K562 (cell line): ENCODE results near the gene NGDN. TPM values are rescaled to one million over a fixed set of nuclear protein-coding genes. Genes with fewer than 3 reads are reported as not detected.

Experiments used
- CBFA2T3 ChIP-seq: fragments of 450-650 bp; IDR thresholded peaks from 2 replicates; pipeline ENCODE4 v1.6.1; 2017
- CCNT2 ChIP-seq: IDR thresholded peaks from 2 replicates; pipeline ENCODE4 v1.6.1; 2011; ENCODE audit warnings: borderline replicate concordance, low read depth, mild to moderate bottlenecking, moderate library complexity, mixed read lengths, low read length; ENCODE audit not compliant: insufficient read length; ENCODE audit errors: extremely low read depth
- COPS2 ChIP-seq: fragments of 450-650 bp; conservative IDR thresholded peaks from 2 replicates; pipeline ENCODE4 v1.6.1; 2016; ENCODE audit warnings: mild to moderate bottlenecking, moderate library complexity
- ETV1 ChIP-seq: fragments of 450-650 bp; conservative IDR thresholded peaks from 2 replicates; pipeline ENCODE4 v1.6.1; 2016; ENCODE audit warnings: missing genetic modification characterization, control low read depth, low read depth, missing compliant biosample characterization
- ETV5 ChIP-seq: sonication (generic); formaldehyde crosslinking; IDR thresholded peaks from 2 replicates; pipeline ENCODE4 v1.4.0; 2020; ENCODE audit warnings: low read depth, mild to moderate bottlenecking, missing genetic modification reagents
- FOSL1 ChIP-seq: fragments of 200-800 bp; sonication (Bioruptor generic); conservative IDR thresholded peaks from 2 replicates; pipeline ENCODE4 v1.6.1; 2016; ENCODE audit warnings: missing genetic modification characterization, missing compliant biosample characterization
- FOXK1 ChIP-seq: sonication (generic); formaldehyde crosslinking; IDR thresholded peaks from 2 replicates; pipeline ENCODE4 v1.8.0; 2022; ENCODE audit warnings: missing genetic modification reagents, mild to moderate bottlenecking, borderline replicate concordance
- GABPA ChIP-seq: fragments of 200-800 bp; sonication (Bioruptor generic); conservative IDR thresholded peaks from 2 replicates; pipeline ENCODE4 v1.6.1; 2016; ENCODE audit warnings: low read depth, missing genetic modification characterization, missing compliant biosample characterization
- GATA2 ChIP-seq: sonication (generic); formaldehyde crosslinking; IDR thresholded peaks from 2 replicates; pipeline ENCODE4 v1.4.0; 2020; ENCODE audit warnings: mild to moderate bottlenecking, missing genetic modification reagents
- KAT7 ChIP-seq: sonication (generic); formaldehyde crosslinking; IDR thresholded peaks from 2 replicates; pipeline ENCODE4 v1.8.0; 2022; ENCODE audit warnings: missing genetic modification reagents, mild to moderate bottlenecking, borderline replicate concordance
- KDM1A ChIP-seq, 2 experiments: fragments of 450-650 bp; IDR thresholded peaks; 2 replicates each; pipeline ENCODE4 v1.6.1; 2016; ENCODE audit warnings: mild to moderate bottlenecking in 2 of 2
- NCOR1 ChIP-seq: fragments of 450-650 bp; IDR thresholded peaks from 2 replicates; pipeline ENCODE4 v1.6.1; 2016; ENCODE audit warnings: mild to moderate bottlenecking, moderate library complexity
- NFATC3 ChIP-seq: fragments of 450-650 bp; IDR thresholded peaks from 2 replicates; pipeline ENCODE4 v1.6.1; 2017; ENCODE audit warnings: mild to moderate bottlenecking
- PML ChIP-seq: IDR thresholded peaks from 2 replicates; pipeline ENCODE4 v1.6.1; 2012; ENCODE audit warnings: low read length, inconsistent platforms
- RAD51 ChIP-seq: fragments of 450-650 bp; IDR thresholded peaks from 2 replicates; pipeline ENCODE4 v1.7.1; 2016; ENCODE audit warnings: low read depth, mild to moderate bottlenecking, borderline replicate concordance
- RBFOX2 ChIP-seq: fragments of 200-400 bp; formaldehyde crosslinking; IDR thresholded peaks from 2 replicates; pipeline ENCODE4 v1.6.1; 2017; ENCODE audit warnings: low read depth, mild to moderate bottlenecking, low read length, moderate library complexity
- TCFL5 ChIP-seq: fragments of 250-450 bp; sonication (Bioruptor Pico); conservative IDR thresholded peaks from 2 replicates; pipeline ENCODE4 v1.6.1; 2021; ENCODE audit warnings: mild to moderate bottlenecking, moderate library complexity, matching md5 sums
- TEAD4 ChIP-seq, 2 experiments: sonication (generic) in 1 of 2; formaldehyde crosslinking in 1 of 2; IDR thresholded peaks; 2 replicates each; pipeline versions ENCODE4 v1.6.1 to v1.8.0; 2012 to 2022; ENCODE audit warnings: borderline replicate concordance in 1 of 2, inconsistent platforms in 1 of 2, low read length in 1 of 2, mild to moderate bottlenecking in 1 of 2, missing genetic modification reagents in 1 of 2
- ZNF280A ChIP-seq: fragments of 450-650 bp; IDR thresholded peaks from 2 replicates; pipeline ENCODE4 v1.6.1; 2018; ENCODE audit warnings: mild to moderate bottlenecking, low read depth; ENCODE audit not compliant: partially characterized antibody
- ZNF316 ChIP-seq: fragments of 450-650 bp; IDR thresholded peaks from 2 replicates; pipeline ENCODE4 v1.6.1; 2016
- ZNF395 ChIP-seq: fragments of 200-800 bp; sonication (Bioruptor generic); IDR thresholded peaks from 2 replicates; pipeline ENCODE4 v1.6.1; 2017; ENCODE audit warnings: missing genetic modification characterization, missing compliant biosample characterization
- ZNF431 ChIP-seq: sonication (generic); formaldehyde crosslinking; IDR thresholded peaks from 2 replicates; pipeline ENCODE4 v1.8.0; 2022; ENCODE audit warnings: mild to moderate bottlenecking, missing genetic modification reagents
- polyA plus RNA-seq, 8 experiments: library from polyadenylated mRNA; depleted of rRNA in 4 of 8; stranded (reverse) in 5 of 8; unstranded in 3 of 8; fragments of >200 nt; fragmentation: Nextera tagmentation in 2 of 8; fragmentation: Illumina TruSeq in 1 of 8; extraction: Ambion mirVana in 2 of 8; extraction: Trizol in 1 of 8; gene quantifications; 2 replicates each; pipeline versions ENCODE4 v1.2.1 to v1.2.3, GENCODE V29; 2011 to 2014; ENCODE audit warnings: inconsistent platforms in 1 of 8, missing spikeins in 1 of 8
- total RNA-seq, 7 experiments: library from RNA; depleted of rRNA in 6 of 7; stranded (reverse); fragments of >200 nt in 6 of 7; fragmentation: Illumina TruSeq in 2 of 7; extraction: Trizol in 2 of 7; gene quantifications; 2 replicates each; pipeline versions ENCODE4 v1.2.1 to v1.2.3, GENCODE V29; 2011 to 2021; ENCODE audit warnings: low replicate concordance in 1 of 7
- TF ChIP-seq, protein P1 (sequence below): fragments of 450-650 bp; IDR thresholded peaks from 2 replicates; pipeline ENCODE4 v1.6.1; 2018; ENCODE audit not compliant: partially characterized antibody

The NGDN gene
- total and polyA plus RNA-seq, 9 of the 15 experiments (the other 6 are each of a cell fraction or from before 2014, with no cell fraction given), result 42.9 to 195 (median 74.9) TPM

GRCh38 chr14:23441076-23441475 is 28.4 kb upstream of the NGDN start (continued):
- 0 out of 2 replicates have a peak, but pooled peaks have one; percentile 44 for TF ChIP-seq GABPA (tag)
- TF ChIP-seq ETV5, result peak; percentile 60; the same call in 1 of the 2 replicates
- TF ChIP-seq KDM1A (IDR thresholded peaks at IDR 0.05), result peak in 1 of 2 experiments; percentile 13; a peak in 1 of 4 replicates
- peak; percentile 15; the same call in 1 of the 2 replicates for TF ChIP-seq ZNF316
- TF ChIP-seq ZNF280A, result no peak
- peak; percentile 14; the same call in 1 of the 2 replicates for TF ChIP-seq TEAD4 (IDR thresholded peaks at IDR 0.05; ENCODE audit: low read length)
- no peak for TF ChIP-seq TEAD4 (CRISPR knock-in tag; IDR thresholded peaks at IDR 0.05; ENCODE audit: borderline replicate concordance)
- no peak for TF ChIP-seq RBFOX2
- peak; percentile 81 for TF ChIP-seq CBFA2T3
- no peak for TF ChIP-seq KAT7
- TF ChIP-seq ZNF395 (CRISPR knock-in tag), result 0 out of 2 replicates have a peak, but pooled peaks have one; percentile 59
- no peak for TF ChIP-seq NFATC3
- TF ChIP-seq RAD51, result no peak
- TF ChIP-seq CCNT2, result no peak
- no peak for TF ChIP-seq FOXK1 (CRISPR knock-in tag)
- TF ChIP-seq ETV1, result 0 out of 2 replicates have a peak, but pooled peaks have one; percentile 29
- 0 out of 2 replicates have a peak, but pooled peaks have one; percentile 15 for TF ChIP-seq FOSL1 (tag)
- no peak for TF ChIP-seq COPS2
- TF ChIP-seq TCFL5 (CRISPR knock-in tag), result no peak
- TF ChIP-seq GATA2, result peak; percentile 37; the same call in 1 of the 2 replicates
- TF ChIP-seq, protein P1, sequence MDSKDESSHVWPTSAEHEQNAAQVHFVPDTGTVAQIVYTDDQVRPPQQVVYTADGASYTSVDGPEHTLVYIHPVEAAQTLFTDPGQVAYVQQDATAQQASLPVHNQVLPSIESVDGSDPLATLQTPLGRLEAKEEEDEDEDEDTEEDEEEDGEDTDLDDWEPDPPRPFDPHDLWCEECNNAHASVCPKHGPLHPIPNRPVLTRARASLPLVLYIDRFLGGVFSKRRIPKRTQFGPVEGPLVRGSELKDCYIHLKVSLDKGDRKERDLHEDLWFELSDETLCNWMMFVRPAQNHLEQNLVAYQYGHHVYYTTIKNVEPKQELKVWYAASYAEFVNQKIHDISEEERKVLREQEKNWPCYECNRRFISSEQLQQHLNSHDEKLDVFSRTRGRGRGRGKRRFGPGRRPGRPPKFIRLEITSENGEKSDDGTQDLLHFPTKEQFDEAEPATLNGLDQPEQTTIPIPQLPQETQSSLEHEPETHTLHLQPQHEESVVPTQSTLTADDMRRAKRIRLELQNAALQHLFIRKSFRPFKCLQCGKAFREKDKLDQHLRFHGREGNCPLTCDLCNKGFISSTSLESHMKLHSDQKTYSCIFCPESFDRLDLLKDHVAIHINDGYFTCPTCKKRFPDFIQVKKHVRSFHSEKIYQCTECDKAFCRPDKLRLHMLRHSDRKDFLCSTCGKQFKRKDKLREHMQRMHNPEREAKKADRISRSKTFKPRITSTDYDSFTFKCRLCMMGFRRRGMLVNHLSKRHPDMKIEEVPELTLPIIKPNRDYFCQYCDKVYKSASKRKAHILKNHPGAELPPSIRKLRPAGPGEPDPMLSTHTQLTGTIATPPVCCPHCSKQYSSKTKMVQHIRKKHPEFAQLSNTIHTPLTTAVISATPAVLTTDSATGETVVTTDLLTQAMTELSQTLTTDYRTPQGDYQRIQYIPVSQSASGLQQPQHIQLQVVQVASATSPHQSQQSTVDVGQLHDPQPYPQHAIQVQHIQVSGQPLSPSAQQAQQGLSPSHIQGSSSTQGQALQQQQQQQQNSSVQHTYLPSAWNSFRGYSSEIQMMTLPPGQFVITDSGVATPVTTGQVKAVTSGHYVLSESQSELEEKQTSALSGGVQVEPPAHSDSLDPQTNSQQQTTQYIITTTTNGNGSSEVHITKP, result no peak
- no peak for TF ChIP-seq PML
- no peak for TF ChIP-seq ZNF431
- TF ChIP-seq NCOR1, result 0 out of 2 replicates have a peak, but pooled peaks have one; percentile 39
